ENCODE measurements around the gene ZNF850. TPM values are rescaled to one million over a fixed set of nuclear protein-coding genes. Genes with fewer than 3 reads are reported as not detected.
"Not testable (repeated sequence)": the region's sequence is repeated elsewhere in the genome, so short reads cannot be mapped to it uniquely, and the experiment has no call there.

ZNF850 gene
- total RNA-seq, 1 donor, result 2.5 TPM

DNA sequence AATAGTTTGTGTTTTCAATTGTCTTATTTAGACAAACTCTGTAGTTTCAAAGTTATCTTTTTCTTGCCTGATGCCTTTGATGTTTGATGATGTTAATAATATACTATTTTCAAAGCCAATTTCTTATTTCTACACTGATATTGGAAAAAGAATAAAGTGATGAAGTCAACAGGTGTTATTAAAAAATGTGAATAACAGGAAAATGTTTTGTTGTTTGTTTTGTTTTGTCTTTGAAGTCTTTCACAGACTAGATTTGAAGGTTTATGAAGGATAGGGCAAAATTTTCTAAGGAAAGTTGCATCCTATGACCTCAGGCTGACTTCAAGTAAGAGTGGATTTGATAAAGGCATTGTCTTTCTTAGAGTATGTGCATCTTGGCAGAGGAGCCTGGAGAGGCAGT, 34.4 kb upstream of the ZNF850 start:
- Histone ChIP-seq H3K27me3 (ENCODE audit: insufficient read depth, low read length) (no peaks in the 10 kb centered on the region), H4K20me1 (ENCODE audit: insufficient read depth, low read length) (no peaks in the 10 kb centered on the region), H3K9me3 (ENCODE audit: low read depth, low read length) (peaks cover 4% of the 10 kb centered on the region), H2AFZ (ENCODE audit: low read length) (no peak overlapping the region), H3K36me3 (ENCODE audit: insufficient read depth, low read length) (peaks cover 31% of the 10 kb centered on the region), H3K4me2 (ENCODE audit: insufficient read depth, low read length) (no peak overlapping the region), H3K27ac (ENCODE audit: low read depth, low read length) (no peak overlapping the region), H3K79me2 (ENCODE audit: insufficient read depth, low read length) (peaks cover 7% of the 10 kb centered on the region), H3K4me3 (ENCODE audit: insufficient read depth, low read length) (no peak overlapping the region), H3K4me1 (ENCODE audit: insufficient read depth, low read length) (no peaks in the 10 kb centered on the region)
- TF ChIP-seq, protein P1, sequence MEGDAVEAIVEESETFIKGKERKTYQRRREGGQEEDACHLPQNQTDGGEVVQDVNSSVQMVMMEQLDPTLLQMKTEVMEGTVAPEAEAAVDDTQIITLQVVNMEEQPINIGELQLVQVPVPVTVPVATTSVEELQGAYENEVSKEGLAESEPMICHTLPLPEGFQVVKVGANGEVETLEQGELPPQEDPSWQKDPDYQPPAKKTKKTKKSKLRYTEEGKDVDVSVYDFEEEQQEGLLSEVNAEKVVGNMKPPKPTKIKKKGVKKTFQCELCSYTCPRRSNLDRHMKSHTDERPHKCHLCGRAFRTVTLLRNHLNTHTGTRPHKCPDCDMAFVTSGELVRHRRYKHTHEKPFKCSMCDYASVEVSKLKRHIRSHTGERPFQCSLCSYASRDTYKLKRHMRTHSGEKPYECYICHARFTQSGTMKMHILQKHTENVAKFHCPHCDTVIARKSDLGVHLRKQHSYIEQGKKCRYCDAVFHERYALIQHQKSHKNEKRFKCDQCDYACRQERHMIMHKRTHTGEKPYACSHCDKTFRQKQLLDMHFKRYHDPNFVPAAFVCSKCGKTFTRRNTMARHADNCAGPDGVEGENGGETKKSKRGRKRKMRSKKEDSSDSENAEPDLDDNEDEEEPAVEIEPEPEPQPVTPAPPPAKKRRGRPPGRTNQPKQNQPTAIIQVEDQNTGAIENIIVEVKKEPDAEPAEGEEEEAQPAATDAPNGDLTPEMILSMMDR (IDR thresholded peaks at IDR 0.05; ENCODE audit: extremely low read depth, low read depth, low read length), result no peak
- DNase-seq (ENCODE audit: insufficient read length, low spot score, missing footprints), result no peak

DNA sequence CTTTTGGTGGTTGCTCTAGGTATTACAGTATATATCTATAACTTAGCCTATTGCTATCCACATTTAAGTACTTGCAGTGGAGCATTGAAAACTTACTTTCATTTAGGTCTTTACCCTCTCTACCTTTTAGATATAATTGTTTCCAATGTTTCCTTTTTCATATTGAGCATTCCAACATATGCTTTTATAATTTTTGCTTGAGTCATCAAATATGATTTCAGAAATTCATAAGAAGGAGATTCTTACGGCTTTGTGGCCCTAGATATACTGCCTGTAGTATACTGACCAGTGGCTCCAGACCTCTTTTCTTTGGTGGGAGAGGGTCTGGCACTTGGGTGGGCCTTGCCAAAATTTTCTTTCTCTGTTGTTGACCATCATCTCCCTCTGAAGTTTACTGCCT, 32.8 kb upstream of the ZNF850 start:
- no peak overlapping the region for H3K27ac ChIP-seq (ENCODE audit: low read depth, low read length)
- no peak for DNase-seq (ENCODE audit: insufficient read length, low spot score, missing footprints)
- TF ChIP-seq, protein P1 (IDR thresholded peaks at IDR 0.05; ENCODE audit: extremely low read depth, low read depth, low read length), result no peak

DNA sequence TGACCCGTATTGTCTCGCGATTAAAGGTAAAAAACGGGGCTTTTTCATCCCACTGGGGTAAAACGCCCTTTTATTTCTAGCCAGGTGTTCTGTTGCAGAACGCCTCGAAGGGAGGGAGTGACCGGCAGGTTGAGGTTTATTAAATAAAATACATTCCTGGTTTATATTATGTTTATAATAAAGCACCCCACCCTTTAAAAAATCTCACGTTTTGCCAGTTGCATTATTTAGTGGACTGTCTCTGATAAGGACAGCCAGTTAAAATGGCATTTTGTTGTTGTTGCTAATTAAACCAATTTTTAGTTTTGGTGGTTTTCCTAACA, 25.1 kb upstream of the ZNF850 start:
- Histone ChIP-seq H4K20me1 (ENCODE audit: insufficient read depth, low read length) (no peaks in the 10 kb centered on the region), H3K79me2 (ENCODE audit: insufficient read depth, low read length) (peaks cover 25% of the 10 kb centered on the region), H3K9me3 (ENCODE audit: low read depth, low read length) (no peaks in the 10 kb centered on the region), H2AFZ (ENCODE audit: low read length) (peak overlapping the region; percentile 99), H3K4me2 (ENCODE audit: insufficient read depth, low read length) (peak overlapping the region; percentile 80), H3K36me3 (ENCODE audit: insufficient read depth, low read length) (peaks cover 10% of the 10 kb centered on the region), H3K27me3 (ENCODE audit: insufficient read depth, low read length) (no peaks in the 10 kb centered on the region), H3K27ac (ENCODE audit: low read depth, low read length) (peak overlapping the region; percentile 78), H3K4me3 (ENCODE audit: insufficient read depth, low read length) (peak overlapping the region; percentile 97), H3K4me1 (ENCODE audit: insufficient read depth, low read length) (no peaks in the 10 kb centered on the region)
- DNase-seq (ENCODE audit: insufficient read length, low spot score, missing footprints), result no peak
- TF ChIP-seq, protein P1 (IDR thresholded peaks at IDR 0.05; ENCODE audit: extremely low read depth, low read depth, low read length), result no peak

More for the DNA sequence above, 32.8 kb upstream of the ZNF850 start:
- peaks cover 7% of the 10 kb centered on the region for H3K79me2 ChIP-seq (ENCODE audit: insufficient read depth, low read length)
- H3K27me3 ChIP-seq (ENCODE audit: insufficient read depth, low read length), result no peaks in the 10 kb centered on the region
- H3K36me3 ChIP-seq (ENCODE audit: insufficient read depth, low read length), result peaks cover 32% of the 10 kb centered on the region
- H4K20me1 ChIP-seq (ENCODE audit: insufficient read depth, low read length), result no peaks in the 10 kb centered on the region
- H2AFZ ChIP-seq (ENCODE audit: low read length), result no peak overlapping the region
- no peaks in the 10 kb centered on the region for H3K4me1 ChIP-seq (ENCODE audit: insufficient read depth, low read length)
- H3K4me2 ChIP-seq (ENCODE audit: insufficient read depth, low read length), result no peak overlapping the region
- no peaks in the 10 kb centered on the region for H3K9me3 ChIP-seq (ENCODE audit: low read depth, low read length)
- H3K4me3 ChIP-seq (ENCODE audit: insufficient read depth, low read length), result no peak overlapping the region

DNA sequence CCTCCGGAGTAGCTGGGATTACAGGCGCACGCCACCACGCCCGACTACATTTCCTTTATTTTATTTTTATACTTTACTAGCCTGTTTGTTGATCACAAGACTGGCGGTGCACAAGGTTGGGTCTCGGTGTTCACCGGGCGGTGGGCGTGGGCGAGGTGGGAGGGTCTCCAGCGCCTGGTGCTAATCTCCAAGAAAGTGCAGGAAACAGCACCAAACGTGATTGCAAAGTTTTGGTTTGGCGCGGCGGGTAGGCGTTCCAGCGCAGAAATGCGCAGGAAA, 24.0 kb upstream of the ZNF850 start:
- TF ChIP-seq, protein P1 (IDR thresholded peaks at IDR 0.05; ENCODE audit: extremely low read depth, low read depth, low read length), result no peak
- H2AFZ ChIP-seq (ENCODE audit: low read length), result peak overlapping the region; percentile 92
- no peak for DNase-seq (ENCODE audit: insufficient read length, low spot score, missing footprints)
- no peaks in the 10 kb centered on the region for H3K27me3 ChIP-seq (ENCODE audit: insufficient read depth, low read length)
- H3K9me3 ChIP-seq (ENCODE audit: low read depth, low read length), result no peaks in the 10 kb centered on the region
- H3K27ac ChIP-seq (ENCODE audit: low read depth, low read length), result peak overlapping the region; percentile 78
- H3K79me2 ChIP-seq (ENCODE audit: insufficient read depth, low read length), result peaks cover 25% of the 10 kb centered on the region
- H4K20me1 ChIP-seq (ENCODE audit: insufficient read depth, low read length), result no peaks in the 10 kb centered on the region
- H3K4me3 ChIP-seq (ENCODE audit: insufficient read depth, low read length), result peak overlapping the region; percentile 97
- H3K4me1 ChIP-seq (ENCODE audit: insufficient read depth, low read length), result no peaks in the 10 kb centered on the region
- peak overlapping the region; percentile 80 for H3K4me2 ChIP-seq (ENCODE audit: insufficient read depth, low read length)
- H3K36me3 ChIP-seq (ENCODE audit: insufficient read depth, low read length), result peaks cover 3% of the 10 kb centered on the region

DNA sequence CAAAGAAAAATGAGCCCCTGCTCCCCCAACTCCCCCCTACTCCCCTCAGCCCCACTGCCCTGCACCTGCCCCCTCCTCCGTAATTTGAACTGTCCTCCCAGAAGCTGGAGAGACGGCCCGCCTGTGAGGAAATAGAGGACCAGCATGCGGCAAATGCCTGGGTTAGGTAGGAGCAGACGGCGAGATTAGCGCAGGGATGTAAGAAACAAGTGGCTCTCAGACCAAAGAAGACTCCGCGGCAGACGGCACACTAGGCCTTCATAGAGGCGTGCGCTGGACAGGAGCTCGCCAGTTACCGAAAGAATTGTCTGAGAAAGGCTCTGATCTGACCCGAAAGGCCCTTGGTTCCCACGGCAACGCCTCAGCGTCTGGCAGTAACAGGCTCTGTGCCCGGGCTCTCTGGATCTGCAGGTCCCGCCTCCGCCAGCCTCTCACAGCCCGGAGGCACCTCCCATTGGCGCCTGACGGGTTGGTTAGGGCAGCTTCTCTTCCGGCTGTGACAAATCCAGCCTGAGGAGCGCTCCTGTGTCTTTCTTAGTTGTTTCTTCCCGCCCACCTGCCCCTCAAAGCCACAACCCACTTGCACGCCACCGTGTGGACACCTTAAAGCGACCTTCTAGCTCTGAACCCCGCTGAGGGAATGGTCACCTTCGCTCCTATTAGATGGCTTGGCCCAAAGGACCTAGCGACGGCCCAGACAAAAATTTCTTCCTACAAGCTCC, 19.0 kb upstream of the ZNF850 start:
- not testable (repeated sequence) for H3K27me3 ChIP-seq (ENCODE audit: insufficient read depth, low read length); H3K4me1 ChIP-seq (ENCODE audit: insufficient read depth, low read length); H3K9me3 ChIP-seq (ENCODE audit: low read depth, low read length); H4K20me1 ChIP-seq (ENCODE audit: insufficient read depth, low read length); H3K36me3 ChIP-seq (ENCODE audit: insufficient read depth, low read length); H3K27ac ChIP-seq (ENCODE audit: low read depth, low read length); H3K79me2 ChIP-seq (ENCODE audit: insufficient read depth, low read length)
- Histone ChIP-seq H3K4me3 (ENCODE audit: insufficient read depth, low read length) (peak overlapping the region; percentile 54), H3K4me2 (ENCODE audit: insufficient read depth, low read length) (peak overlapping the region; percentile 52), H2AFZ (ENCODE audit: low read length) (peak overlapping the region; percentile 90)
- DNase-seq (ENCODE audit: insufficient read length, low spot score, missing footprints), result peak; percentile 27
